Liver (tissue), 9 donors: Measurements from ENCODE around the gene GHITM. TPM values are rescaled to one million over a fixed set of nuclear protein-coding genes. Genes with fewer than 3 reads are reported as not detected.

Experiments used
- DNase-seq: peaks from one replicate; pipeline ENCODE4 v3.0.0-alpha.2; 2017; ENCODE audit warnings: low spot score
- H3K27ac ChIP-seq, 2 donors: one replicate each; pipeline ENCODE4 v1.7.0; 2013; ENCODE audit warnings: inconsistent platforms in 2 of 2, low read length in 2 of 2, control low read depth in 1 of 2, low read depth in 1 of 2, mild to moderate bottlenecking in 1 of 2
- H3K27me3 ChIP-seq, 4 donors: one replicate each; pipeline versions ENCODE4 v1.6.1 to v1.7.0; 2013; ENCODE audit warnings: low read length in 3 of 4, inconsistent platforms in 1 of 4, mild to moderate bottlenecking in 1 of 4, moderate library complexity in 1 of 4; ENCODE audit not compliant: control insufficient read depth in 4 of 4, insufficient read depth in 4 of 4
- H3K36me3 ChIP-seq, 4 donors: one replicate each; pipeline versions ENCODE4 v1.6.1 to v1.7.0; 2013; ENCODE audit warnings: low read length in 3 of 4, mild to moderate bottlenecking in 3 of 4, low read depth in 1 of 4, moderate library complexity in 1 of 4; ENCODE audit not compliant: control insufficient read depth in 4 of 4, insufficient read depth in 3 of 4
- H3K4me1 ChIP-seq, 4 donors: one replicate each; pipeline versions ENCODE4 v1.6.1 to v1.7.0; 2013; ENCODE audit warnings: low read length in 3 of 4, mild to moderate bottlenecking in 3 of 4, moderate library complexity in 1 of 4; ENCODE audit not compliant: control insufficient read depth in 4 of 4, insufficient read depth in 4 of 4
- H3K4me3 ChIP-seq, 3 donors: one replicate each; pipeline versions ENCODE4 v1.6.1 to v1.7.0; 2013; ENCODE audit warnings: low read length in 3 of 3, control low read depth in 1 of 3, low read depth in 1 of 3, mild to moderate bottlenecking in 1 of 3
- H3K9ac ChIP-seq, 2 donors: one replicate each; pipeline ENCODE4 v1.7.0; 2013; ENCODE audit warnings: low read length in 2 of 2, mild to moderate bottlenecking in 2 of 2, moderate library complexity in 2 of 2, control low read depth in 1 of 2, low read depth in 1 of 2
- H3K9me3 ChIP-seq, 4 donors: one replicate each; pipeline versions ENCODE4 v1.6.1 to v1.7.0; 2013; ENCODE audit warnings: low read length in 3 of 4; ENCODE audit not compliant: control insufficient read depth in 4 of 4
- EGR1 ChIP-seq, 2 donors: IDR thresholded peaks; 2 replicates each; pipeline ENCODE4 v1.6.1; 2016 to 2018; ENCODE audit warnings: antibody characterized with exemption in 2 of 2, low read depth in 2 of 2
- FOXA1 ChIP-seq: IDR thresholded peaks from 2 replicates; pipeline ENCODE4 v1.6.1; 2016; ENCODE audit warnings: antibody characterized with exemption
- FOXA2 ChIP-seq: IDR thresholded peaks from 2 replicates; pipeline ENCODE4 v1.6.1; 2016; ENCODE audit warnings: antibody characterized with exemption
- GABPA ChIP-seq, 2 donors: IDR thresholded peaks in 1 of 2; conservative IDR thresholded peaks in 1 of 2; 2 replicates each; pipeline ENCODE4 v1.6.1; 2016; ENCODE audit warnings: antibody characterized with exemption in 2 of 2, mild to moderate bottlenecking in 1 of 2, moderate library complexity in 1 of 2
- HNF4A ChIP-seq, 2 donors: conservative IDR thresholded peaks; 2 replicates each; pipeline ENCODE4 v1.6.1; 2016; ENCODE audit warnings: antibody characterized with exemption in 2 of 2, mild to moderate bottlenecking in 2 of 2
- HNF4G ChIP-seq: IDR thresholded peaks from 2 replicates; pipeline ENCODE4 v1.6.1; 2016; ENCODE audit warnings: antibody characterized with exemption
- JUND ChIP-seq, 2 donors: IDR thresholded peaks; 2 replicates each; pipeline ENCODE4 v1.6.1; 2016; ENCODE audit warnings: antibody characterized with exemption in 2 of 2
- MAX ChIP-seq: IDR thresholded peaks from 2 replicates; pipeline ENCODE4 v1.6.1; 2016; ENCODE audit warnings: antibody characterized with exemption
- NR2F2 ChIP-seq: IDR thresholded peaks from 2 replicates; pipeline ENCODE4 v1.6.1; 2016; ENCODE audit warnings: antibody characterized with exemption
- RAD21 ChIP-seq, 2 donors: IDR thresholded peaks; 2 replicates each; pipeline ENCODE4 v1.6.1; 2016; ENCODE audit warnings: antibody characterized with exemption in 2 of 2, mild to moderate bottlenecking in 2 of 2
- RXRA ChIP-seq, 2 donors: IDR thresholded peaks; 2 replicates each; pipeline ENCODE4 v1.6.1; 2017 to 2018; ENCODE audit warnings: antibody characterized with exemption in 2 of 2, mild to moderate bottlenecking in 1 of 2
- SP1 ChIP-seq: IDR thresholded peaks from 2 replicates; pipeline ENCODE4 v1.6.1; 2018; ENCODE audit warnings: antibody characterized with exemption, mild to moderate bottlenecking
- TAF1 ChIP-seq: conservative IDR thresholded peaks from 2 replicates; pipeline ENCODE4 v1.6.1; 2016; ENCODE audit warnings: antibody characterized with exemption, mild to moderate bottlenecking
- YY1 ChIP-seq: IDR thresholded peaks from 2 replicates; pipeline ENCODE4 v1.6.1; 2016; ENCODE audit warnings: antibody characterized with exemption, mild to moderate bottlenecking
- WGBS: extraction: QIAGEN DNeasy Blood & Tissue Kit; methylation state at CpG from one replicate; pipeline ENCODE4 v1.1.7; 2013; 5-methylcytosine and 5-hydroxymethylcytosine counted together
- polyA plus RNA-seq, 2 donors: library from polyadenylated mRNA; stranded (reverse) in 1 of 2; unstranded in 1 of 2; fragments of 200-250 nt in 1 of 2; fragments of >200 nt in 1 of 2; fragmentation: Nextera tagmentation in 1 of 2; extraction: Ambion mirVana in 1 of 2; gene quantifications; one replicate each; pipeline versions ENCODE4 v1.2.1 to v1.2.3, GENCODE V29; 2013 to 2015
- total RNA-seq, 2 donors: library from RNA; depleted of rRNA; stranded (reverse); fragments of >200 nt; gene quantifications; one replicate each; pipeline ENCODE4 v1.2.3, GENCODE V29; 2014
- TF ChIP-seq, protein P1 (sequence below): IDR thresholded peaks from 2 replicates; pipeline ENCODE4 v1.6.1; 2016; ENCODE audit warnings: antibody characterized with exemption
- TF ChIP-seq, protein P2 (sequence below): IDR thresholded peaks from 2 replicates; pipeline ENCODE4 v1.6.1; 2016; ENCODE audit warnings: antibody characterized with exemption
- TF ChIP-seq, protein P3 (sequence below): fragments of 150-350 bp; IDR thresholded peaks from 2 replicates; pipeline ENCODE4 v1.5.1; 2017; ENCODE audit warnings: improper control_type of control experiment, low read depth, low read length; ENCODE audit not compliant: missing input control
- donor health status: healthy.
- donor health status: healthy.
- donor health status: healthy.
- donor health status: healthy.
- donor health status: healthy.

GHITM gene
- total and polyA plus RNA-seq, 4 donors = 156 to 252 (median 194) TPM

DNA sequence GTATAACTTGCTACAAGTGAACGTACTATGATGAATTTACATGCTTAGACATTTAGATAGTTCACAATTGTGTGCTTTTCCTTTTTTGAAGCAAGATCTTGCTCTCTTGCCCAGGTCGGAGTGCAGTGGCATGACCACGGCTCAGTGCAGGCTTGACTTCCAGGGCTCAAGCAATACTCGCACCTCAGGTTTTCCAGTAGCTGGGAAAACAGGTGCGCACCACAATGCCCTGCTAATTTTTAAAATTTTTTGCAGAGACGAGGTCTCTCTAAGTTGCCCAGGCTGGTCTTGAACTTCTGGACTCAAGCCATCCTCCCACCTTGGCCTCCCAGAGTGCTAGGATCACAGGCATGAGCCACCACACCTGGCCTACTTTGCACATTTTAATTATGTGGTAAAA lies 36.1 kb downstream of the GHITM start:
- no peaks in the 10 kb centered on the region for H3K27me3 ChIP-seq
- TF ChIP-seq HNF4A (conservative IDR thresholded peaks at IDR 0.05) (no peak), GABPA (IDR thresholded peaks at IDR 0.05 in 1 of 2, conservative IDR thresholded peaks at IDR 0.05 in 1 of 2) (no peak), EGR1 (IDR thresholded peaks at IDR 0.05; ENCODE audit: low read depth in 2 of 2) (no peak), MAX (no peak), YY1 (no peak)
- TF ChIP-seq, protein P1, sequence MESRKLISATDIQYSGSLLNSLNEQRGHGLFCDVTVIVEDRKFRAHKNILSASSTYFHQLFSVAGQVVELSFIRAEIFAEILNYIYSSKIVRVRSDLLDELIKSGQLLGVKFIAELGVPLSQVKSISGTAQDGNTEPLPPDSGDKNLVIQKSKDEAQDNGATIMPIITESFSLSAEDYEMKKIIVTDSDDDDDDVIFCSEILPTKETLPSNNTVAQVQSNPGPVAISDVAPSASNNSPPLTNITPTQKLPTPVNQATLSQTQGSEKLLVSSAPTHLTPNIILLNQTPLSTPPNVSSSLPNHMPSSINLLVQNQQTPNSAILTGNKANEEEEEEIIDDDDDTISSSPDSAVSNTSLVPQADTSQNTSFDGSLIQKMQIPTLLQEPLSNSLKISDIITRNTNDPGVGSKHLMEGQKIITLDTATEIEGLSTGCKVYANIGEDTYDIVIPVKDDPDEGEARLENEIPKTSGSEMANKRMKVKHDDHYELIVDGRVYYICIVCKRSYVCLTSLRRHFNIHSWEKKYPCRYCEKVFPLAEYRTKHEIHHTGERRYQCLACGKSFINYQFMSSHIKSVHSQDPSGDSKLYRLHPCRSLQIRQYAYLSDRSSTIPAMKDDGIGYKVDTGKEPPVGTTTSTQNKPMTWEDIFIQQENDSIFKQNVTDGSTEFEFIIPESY = no peak
- no peaks in the 10 kb centered on the region for H3K9me3 ChIP-seq
- DNase-seq = no peak
- no peak overlapping the region for H3K9ac ChIP-seq
- 84% methylated on average over 6 of the region's 6 CpGs for WGBS
- H3K27ac ChIP-seq = no peak overlapping the region
- H3K4me3 ChIP-seq = no peak overlapping the region
- no peaks in the 10 kb centered on the region for H3K4me1 ChIP-seq
- no peaks in the 10 kb centered on the region for H3K36me3 ChIP-seq

GRCh38 chr10:84176351-84176750 lies 37.0 kb downstream of the GHITM start:
- H3K36me3 ChIP-seq = no peaks in the 10 kb centered on the region
- no peaks in the 10 kb centered on the region for H3K9me3 ChIP-seq
- no peak for TF ChIP-seq HNF4G
- no peak for TF ChIP-seq NR2F2
- no peak for TF ChIP-seq GABPA (IDR thresholded peaks at IDR 0.05 in 1 of 2, conservative IDR thresholded peaks at IDR 0.05 in 1 of 2)
- TF ChIP-seq EGR1 (IDR thresholded peaks at IDR 0.05; ENCODE audit: low read depth in 2 of 2) = no peak
- no peak for TF ChIP-seq SP1
- TF ChIP-seq TAF1 = no peak
- no peak for TF ChIP-seq FOXA1
- no peak for TF ChIP-seq JUND (IDR thresholded peaks at IDR 0.05)
- no peak for DNase-seq
- H3K4me3 ChIP-seq = no peak overlapping the region
- no peak overlapping the region for H3K9ac ChIP-seq
- no peaks in the 10 kb centered on the region for H3K27me3 ChIP-seq
- WGBS = 84% methylated on average over 4 of the region's 4 CpGs
- H3K27ac ChIP-seq = no peak overlapping the region
- no peaks in the 10 kb centered on the region for H3K4me1 ChIP-seq

DNA sequence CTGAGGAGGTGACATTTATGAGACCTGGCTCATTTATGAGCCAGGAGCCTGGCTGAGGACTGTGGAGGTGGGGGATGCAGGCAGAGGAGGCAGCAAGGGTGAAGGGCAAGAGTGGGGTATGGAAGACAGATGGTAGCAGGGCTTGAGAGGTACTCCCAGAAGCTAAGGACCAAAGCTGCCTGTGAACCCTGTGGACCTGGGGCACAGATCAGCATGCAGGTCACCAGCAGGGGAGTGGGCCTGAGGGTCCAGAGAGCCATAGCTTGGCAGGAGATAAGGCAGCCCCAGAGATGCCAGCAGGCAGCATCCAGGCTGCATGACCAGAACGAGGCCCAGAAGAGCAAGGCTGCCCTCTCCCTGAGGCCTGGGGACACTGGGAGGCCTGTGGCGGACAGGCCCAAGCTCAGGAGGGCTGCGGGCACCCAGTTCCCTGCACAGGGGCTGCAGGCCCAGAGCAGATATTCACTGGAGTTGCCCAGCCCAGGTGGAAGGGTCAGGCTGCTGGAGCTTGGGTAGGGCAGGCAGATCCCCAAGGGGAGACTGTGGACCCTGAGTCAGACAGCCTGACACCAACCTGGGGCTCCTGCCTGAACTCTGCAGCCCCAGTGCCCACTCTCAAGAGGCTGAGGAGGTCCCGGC lies 37.6 kb downstream of the GHITM start:
- Histone ChIP-seq H3K9me3 (no peaks in the 10 kb centered on the region), H3K27me3 (no peaks in the 10 kb centered on the region), H3K4me3 (no peak overlapping the region), H3K36me3 (no peaks in the 10 kb centered on the region), H3K9ac (no peak overlapping the region), H3K4me1 (no peaks in the 10 kb centered on the region), H3K27ac (no peak overlapping the region)
- TF ChIP-seq FOXA2 (no peak), HNF4A (conservative IDR thresholded peaks at IDR 0.05) (no peak), GABPA (IDR thresholded peaks at IDR 0.05 in 1 of 2, conservative IDR thresholded peaks at IDR 0.05 in 1 of 2) (no peak), SP1 (no peak), RAD21 (IDR thresholded peaks at IDR 0.05) (no peak), MAX (no peak), FOXA1 (no peak), EGR1 (IDR thresholded peaks at IDR 0.05; ENCODE audit: low read depth in 2 of 2) (no peak), NR2F2 (no peak), YY1 (no peak), JUND (IDR thresholded peaks at IDR 0.05) (no peak), HNF4G (no peak), RXRA (IDR thresholded peaks at IDR 0.05) (no peak)
- TF ChIP-seq, protein P2, sequence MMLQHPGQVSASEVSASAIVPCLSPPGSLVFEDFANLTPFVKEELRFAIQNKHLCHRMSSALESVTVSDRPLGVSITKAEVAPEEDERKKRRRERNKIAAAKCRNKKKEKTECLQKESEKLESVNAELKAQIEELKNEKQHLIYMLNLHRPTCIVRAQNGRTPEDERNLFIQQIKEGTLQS = no peak
- TF ChIP-seq, protein P1 = no peak
- TF ChIP-seq, protein P3, sequence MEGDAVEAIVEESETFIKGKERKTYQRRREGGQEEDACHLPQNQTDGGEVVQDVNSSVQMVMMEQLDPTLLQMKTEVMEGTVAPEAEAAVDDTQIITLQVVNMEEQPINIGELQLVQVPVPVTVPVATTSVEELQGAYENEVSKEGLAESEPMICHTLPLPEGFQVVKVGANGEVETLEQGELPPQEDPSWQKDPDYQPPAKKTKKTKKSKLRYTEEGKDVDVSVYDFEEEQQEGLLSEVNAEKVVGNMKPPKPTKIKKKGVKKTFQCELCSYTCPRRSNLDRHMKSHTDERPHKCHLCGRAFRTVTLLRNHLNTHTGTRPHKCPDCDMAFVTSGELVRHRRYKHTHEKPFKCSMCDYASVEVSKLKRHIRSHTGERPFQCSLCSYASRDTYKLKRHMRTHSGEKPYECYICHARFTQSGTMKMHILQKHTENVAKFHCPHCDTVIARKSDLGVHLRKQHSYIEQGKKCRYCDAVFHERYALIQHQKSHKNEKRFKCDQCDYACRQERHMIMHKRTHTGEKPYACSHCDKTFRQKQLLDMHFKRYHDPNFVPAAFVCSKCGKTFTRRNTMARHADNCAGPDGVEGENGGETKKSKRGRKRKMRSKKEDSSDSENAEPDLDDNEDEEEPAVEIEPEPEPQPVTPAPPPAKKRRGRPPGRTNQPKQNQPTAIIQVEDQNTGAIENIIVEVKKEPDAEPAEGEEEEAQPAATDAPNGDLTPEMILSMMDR = no peak
- WGBS = 90% methylated on average over 4 of the region's 4 CpGs
- DNase-seq = no peak
